WTC11 (cell line): ENCODE measurements around the gene LTV1. TPM values are rescaled to one million over a fixed set of nuclear protein-coding genes. Genes with fewer than 3 reads are reported as not detected.

Experiments
- ATAC-seq: fragments of 200-7000 bp; cut with Tn5 transposase; 2 replicates; pipeline ENCODE4 v1.10.0; 2021; ENCODE audit warnings: mild to moderate bottlenecking, moderate library complexity
- CTCF ChIA-PET: fragments of 300-600 bp; sonication (Branson Sonifier 250); formaldehyde crosslinking; loops from one replicate; lab custom pipeline; 2021; ENCODE audit warnings: antibody characterized with exemption; lab: Charles Lee
- POLR2A ChIA-PET: fragments of 350-600 bp; sonication (Branson Sonifier 250); formaldehyde crosslinking; loops from one replicate; lab custom pipeline; 2021; ENCODE audit warnings: antibody characterized with exemption; lab: Charles Lee
- DNase-seq: peaks from one replicate; pipeline ENCODE4 v3.0.0; 2021; ENCODE audit warnings: low spot score
- H3K27ac Mint-ChIP-seq: 2 replicates; pipeline ENCODE4 v1.8.0; 2021; ENCODE audit warnings: mixed read lengths
- H3K27me3 Mint-ChIP-seq: 2 replicates; pipeline ENCODE4 v1.8.0; 2021; ENCODE audit warnings: low read depth, mild to moderate bottlenecking, moderate library complexity, mixed read lengths
- H3K36me3 Mint-ChIP-seq: 2 replicates; pipeline ENCODE4 v1.8.0; 2021; ENCODE audit warnings: mixed read lengths
- H3K4me1 Mint-ChIP-seq: 2 replicates; pipeline ENCODE4 v1.8.0; 2022; ENCODE audit warnings: mixed read lengths
- H3K4me3 Mint-ChIP-seq: 2 replicates; pipeline ENCODE4 v1.8.0; 2021; ENCODE audit warnings: mild to moderate bottlenecking, moderate library complexity, mixed read lengths
- H3K9me3 Mint-ChIP-seq: 2 replicates; pipeline ENCODE4 v1.8.0; 2021; ENCODE audit warnings: mixed read lengths
- AR ChIP-seq: fragments of 250-450 bp; sonication (Bioruptor Pico); IDR thresholded peaks from 2 replicates; pipeline ENCODE4 v1.9.0; 2021; ENCODE audit warnings: mild to moderate bottlenecking
- ARID4B ChIP-seq: sonication (generic); formaldehyde crosslinking; IDR thresholded peaks from 2 replicates; pipeline ENCODE4 v1.8.0; 2023; ENCODE audit warnings: missing genetic modification reagents, mild to moderate bottlenecking, borderline replicate concordance
- ATF6 ChIP-seq: sonication (generic); formaldehyde crosslinking; IDR thresholded peaks from 2 replicates; pipeline ENCODE4 v1.8.1; 2023; ENCODE audit warnings: mild to moderate bottlenecking, missing genetic modification reagents
- CREB1 ChIP-seq: sonication (generic); formaldehyde crosslinking; IDR thresholded peaks from 2 replicates; pipeline ENCODE4 v1.8.0; 2023; ENCODE audit warnings: mild to moderate bottlenecking, missing genetic modification reagents
- ETV6 ChIP-seq: sonication (generic); formaldehyde crosslinking; IDR thresholded peaks from 2 replicates; pipeline ENCODE4 v1.8.1; 2022; ENCODE audit warnings: mild to moderate bottlenecking, missing genetic modification reagents
- GTF2I ChIP-seq: fragments of 250-450 bp; sonication (Bioruptor Pico); conservative IDR thresholded peaks from 2 replicates; pipeline ENCODE4 v1.4.0; 2021; ENCODE audit warnings: mild to moderate bottlenecking
- MYBL2 ChIP-seq: sonication (generic); formaldehyde crosslinking; IDR thresholded peaks from 2 replicates; pipeline ENCODE4 v1.8.1; 2023; ENCODE audit warnings: mild to moderate bottlenecking, moderate library complexity, missing genetic modification reagents
- NR1H2 ChIP-seq: sonication (generic); formaldehyde crosslinking; IDR thresholded peaks from 2 replicates; pipeline ENCODE4 v1.9.0; 2021; ENCODE audit warnings: mild to moderate bottlenecking, moderate library complexity, missing genetic modification reagents
- OVOL2 ChIP-seq: fragments of 250-450 bp; sonication (Bioruptor Pico); IDR thresholded peaks from 2 replicates; pipeline ENCODE4 v1.9.0; 2021; ENCODE audit warnings: mild to moderate bottlenecking, borderline replicate concordance
- STAT6 ChIP-seq: sonication (generic); formaldehyde crosslinking; conservative IDR thresholded peaks from 2 replicates; pipeline ENCODE4 v1.8.1; 2023; ENCODE audit warnings: mild to moderate bottlenecking, low read depth, missing genetic modification reagents, moderate library complexity
- TCF7 ChIP-seq: sonication (generic); formaldehyde crosslinking; IDR thresholded peaks from 2 replicates; pipeline ENCODE4 v1.8.0; 2022; ENCODE audit warnings: mild to moderate bottlenecking, low read depth, missing genetic modification reagents, moderate library complexity
- TEAD1 ChIP-seq: sonication (generic); formaldehyde crosslinking; IDR thresholded peaks from 2 replicates; pipeline ENCODE4 v1.8.0; 2022; ENCODE audit warnings: mild to moderate bottlenecking, missing genetic modification reagents
- TP53 ChIP-seq: sonication (generic); formaldehyde crosslinking; IDR thresholded peaks from 2 replicates; pipeline ENCODE4 v1.8.1; 2023; ENCODE audit warnings: mild to moderate bottlenecking, missing genetic modification reagents
- ZBTB43 ChIP-seq: sonication (generic); formaldehyde crosslinking; IDR thresholded peaks from 2 replicates; pipeline ENCODE4 v1.8.1; 2023; ENCODE audit warnings: mild to moderate bottlenecking, missing genetic modification reagents
- ZNF121 ChIP-seq: sonication (generic); formaldehyde crosslinking; IDR thresholded peaks from 2 replicates; pipeline ENCODE4 v1.8.0; 2023; ENCODE audit warnings: missing genetic modification reagents
- ZNF396 ChIP-seq: fragments of 250-450 bp; sonication (Bioruptor Pico); IDR thresholded peaks from 2 replicates; pipeline ENCODE4 v1.8.0; 2021; ENCODE audit warnings: mild to moderate bottlenecking, moderate library complexity, borderline replicate concordance
- ZNF512 ChIP-seq: sonication (generic); formaldehyde crosslinking; IDR thresholded peaks from 2 replicates; pipeline ENCODE4 v1.8.1; 2022; ENCODE audit warnings: missing genetic modification reagents, borderline replicate concordance
- ZSCAN18 ChIP-seq: fragments of 250-450 bp; sonication (Bioruptor Pico); IDR thresholded peaks from 2 replicates; pipeline ENCODE4 v2.1.2; 2022; ENCODE audit warnings: mild to moderate bottlenecking, moderate library complexity
- total RNA-seq: library from RNA; stranded (reverse); gene quantifications from 3 replicates; pipeline ENCODE4 v1.2.3, GENCODE V29; 2021

Gene LTV1
- total RNA-seq, 1 experiment from 2014 or later, result 37.7 TPM

GRCh38 chr6:143902827-143903226 is 59.7 kb downstream of the LTV1 start:
- TF ChIP-seq OVOL2 (CRISPR knock-in tag) (no peak), CREB1 (CRISPR knock-in tag) (no peak), ATF6 (no peak), TEAD1 (no peak), ZNF512 (CRISPR knock-in tag) (no peak), AR (no peak), TCF7 (no peak), MYBL2 (CRISPR knock-in tag) (no peak), NR1H2 (CRISPR knock-in tag) (no peak), GTF2I (CRISPR knock-in tag) (no peak), ZNF121 (CRISPR knock-in tag) (no peak), ZNF396 (CRISPR knock-in tag) (no peak), ARID4B (CRISPR knock-in tag) (no peak), STAT6 (CRISPR knock-in tag) (no peak), ZSCAN18 (no peak), TP53 (no peak), ZBTB43 (CRISPR knock-in tag) (no peak), ETV6 (no peak)
- TF ChIP-seq, all 79 proteins: peak for 0
- ChIA-PET CTCF (interaction anchor here (1.0 kb wide), 1 partner anchor 37 kb away, joined by 3 read pairs; no protein-coding TSS in a partner anchor), POLR2A (no interaction called here)
- no peaks in the 10 kb centered on the region for H3K36me3 Mint-ChIP-seq
- no peak for ATAC-seq
- no peak overlapping the region for H3K4me3 Mint-ChIP-seq
- no peaks in the 10 kb centered on the region for H3K27me3 Mint-ChIP-seq
- no peak overlapping the region for H3K27ac Mint-ChIP-seq
- H3K9me3 Mint-ChIP-seq, result peaks cover under 1% of the 10 kb centered on the region; the same call in 1 of the 2 replicates
- no peaks in the 10 kb centered on the region for H3K4me1 Mint-ChIP-seq
- no peak for DNase-seq
